ENCODE measurements around the gene KCNH6. TPM values are rescaled to one million over a fixed set of nuclear protein-coding genes. Genes with fewer than 3 reads are reported as not detected.

KCNH6 gene
- total RNA-seq, 1 experiment from 2014 or later, result not detected

GRCh38 chr17:63558441-63558840 is 35.3 kb downstream of the KCNH6 start:
- ChIA-PET CTCF (no interaction called here), POLR2A (no interaction called here)
- Histone ChIP-seq H3K27me3 (replicated peaks; ENCODE audit: control insufficient read depth, insufficient read depth, low read length) (no peaks in the 10 kb centered on the region), H3K4me1 (no peaks in the 10 kb centered on the region), H3K9me3 (no peaks in the 10 kb centered on the region; the same call in 1 of the 2 replicates), H3K36me3 (ENCODE audit: control insufficient read depth, insufficient read depth, low read length) (no peaks in the 10 kb centered on the region), H3K4me3 (ENCODE audit: low read depth, low read length) (no peak overlapping the region)
- Mint-ChIP-seq H3K4me3 (ENCODE audit: unreplicated experiment) (no peak overlapping the region), H3K27me3 (ENCODE audit: insufficient read depth, unreplicated experiment) (no peaks in the 10 kb centered on the region), H3K9me3 (ENCODE audit: unreplicated experiment) (no peaks in the 10 kb centered on the region), H3K36me3 (ENCODE audit: insufficient read depth, unreplicated experiment) (peaks cover 10% of the 10 kb centered on the region), H3K4me1 (ENCODE audit: low read depth, unreplicated experiment) (no peaks in the 10 kb centered on the region), H3K27ac (ENCODE audit: unreplicated experiment) (no peak overlapping the region)
- no peak for DNase-seq
- TF ChIP-seq CTCF (IDR thresholded peaks at IDR 0.05; ENCODE audit: insufficient read depth in 1 of 2, low read depth in 1 of 2, low read length in 1 of 2, severe bottlenecking in 1 of 2, unreplicated experiment in 1 of 2), result no peak
- intact Hi-C loops (cut with micrococcal nuclease; ENCODE audit: unreplicated experiment), result no loop called here
- BruUV-seq (replicated peaks), result no TSS peak

DNA sequence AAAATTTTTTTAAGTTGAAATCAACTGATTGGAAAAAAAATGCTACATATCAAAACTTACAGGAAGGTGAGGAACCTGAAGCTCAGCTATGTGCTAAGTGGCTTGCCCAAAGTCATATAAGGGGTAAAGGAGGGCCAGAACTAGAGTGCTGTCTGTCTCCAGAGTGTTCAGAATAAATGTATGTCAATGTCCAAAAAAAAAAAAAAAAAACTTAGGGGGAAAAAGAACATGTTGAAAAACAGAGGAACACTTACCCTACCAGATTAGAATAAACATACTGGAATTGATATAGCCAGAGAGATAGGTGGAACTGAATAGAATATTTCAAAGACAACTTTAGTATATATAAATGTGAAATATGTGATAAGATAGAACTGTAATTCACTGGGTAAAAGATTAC is 38.7 kb downstream of the KCNH6 start:
- Mint-ChIP-seq H3K4me1 (ENCODE audit: low read depth, unreplicated experiment) (no peaks in the 10 kb centered on the region), H3K4me3 (ENCODE audit: unreplicated experiment) (no peak overlapping the region), H3K9me3 (ENCODE audit: unreplicated experiment) (no peaks in the 10 kb centered on the region), H3K36me3 (ENCODE audit: insufficient read depth, unreplicated experiment) (no peaks in the 10 kb centered on the region), H3K27ac (ENCODE audit: unreplicated experiment) (no peak overlapping the region), H3K27me3 (ENCODE audit: insufficient read depth, unreplicated experiment) (no peaks in the 10 kb centered on the region)
- intact Hi-C loops (cut with micrococcal nuclease; ENCODE audit: unreplicated experiment), result no loop called here
- CTCF ChIA-PET, result no interaction called here
- Histone ChIP-seq H3K36me3 (ENCODE audit: control insufficient read depth, insufficient read depth, low read length) (no peaks in the 10 kb centered on the region), H3K9me3 (no peaks in the 10 kb centered on the region; the same call in 1 of the 2 replicates), H3K4me3 (ENCODE audit: low read depth, low read length) (no peak overlapping the region), H3K27me3 (replicated peaks; ENCODE audit: control insufficient read depth, insufficient read depth, low read length) (no peaks in the 10 kb centered on the region), H3K4me1 (no peaks in the 10 kb centered on the region)
- BruUV-seq (replicated peaks), result no TSS peak
- no peak for TF ChIP-seq CTCF (IDR thresholded peaks at IDR 0.05; ENCODE audit: insufficient read depth in 1 of 2, low read depth in 1 of 2, low read length in 1 of 2, severe bottlenecking in 1 of 2, unreplicated experiment in 1 of 2)
- DNase-seq, result no peak
- POLR2A ChIA-PET, result no interaction called here

DNA sequence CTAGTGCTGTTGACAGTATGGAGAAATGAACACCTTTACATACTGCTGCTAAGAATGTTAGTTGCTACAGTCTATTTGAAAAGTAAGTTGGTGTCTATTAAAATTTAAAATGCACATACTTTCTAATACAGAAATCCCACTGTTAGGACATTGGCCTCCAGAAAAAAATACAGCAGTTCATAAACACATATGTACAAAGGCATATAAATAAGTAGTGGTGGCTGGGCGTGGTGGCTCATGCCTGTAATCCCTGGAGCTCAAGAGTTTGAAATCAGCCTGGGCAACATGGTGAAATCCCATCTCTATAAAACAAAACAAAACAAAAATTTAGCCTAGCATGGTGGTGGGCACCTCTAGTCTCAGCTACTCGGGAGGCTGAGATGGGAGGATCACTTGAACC is 40.2 kb downstream of the KCNH6 start:
- H3K9me3 ChIP-seq, result no peaks in the 10 kb centered on the region
- BruUV-seq (replicated peaks), result no TSS peak
- DNase-seq, result no peak
- Mint-ChIP-seq H3K27ac (ENCODE audit: unreplicated experiment) (no peak overlapping the region), H3K27me3 (ENCODE audit: insufficient read depth, unreplicated experiment) (no peaks in the 10 kb centered on the region), H3K4me1 (ENCODE audit: low read depth, unreplicated experiment) (no peaks in the 10 kb centered on the region), H3K4me3 (ENCODE audit: unreplicated experiment) (no peak overlapping the region), H3K36me3 (ENCODE audit: insufficient read depth, unreplicated experiment) (no peaks in the 10 kb centered on the region), H3K9me3 (ENCODE audit: unreplicated experiment) (no peaks in the 10 kb centered on the region)
- no peak for TF ChIP-seq CTCF (IDR thresholded peaks at IDR 0.05; ENCODE audit: insufficient read depth in 1 of 2, low read depth in 1 of 2, low read length in 1 of 2, severe bottlenecking in 1 of 2, unreplicated experiment in 1 of 2)
- H3K27me3 ChIP-seq (replicated peaks; ENCODE audit: control insufficient read depth, insufficient read depth, low read length), result no peaks in the 10 kb centered on the region
- H3K4me1 ChIP-seq, result no peaks in the 10 kb centered on the region
- no peaks in the 10 kb centered on the region for H3K36me3 ChIP-seq (ENCODE audit: control insufficient read depth, insufficient read depth, low read length)
- H3K4me3 ChIP-seq (ENCODE audit: low read depth, low read length), result no peak overlapping the region
- POLR2A ChIA-PET, result no interaction called here
- CTCF ChIA-PET, result no interaction called here
- intact Hi-C loops (cut with micrococcal nuclease; ENCODE audit: unreplicated experiment), result no loop called here

Measured in Caco-2 (cell line).